Measurements from ENCODE around the gene USP44.
"Not testable (repeated sequence)": the region's sequence is repeated elsewhere in the genome, so short reads cannot be mapped to it uniquely, and the experiment has no call there.

DNA sequence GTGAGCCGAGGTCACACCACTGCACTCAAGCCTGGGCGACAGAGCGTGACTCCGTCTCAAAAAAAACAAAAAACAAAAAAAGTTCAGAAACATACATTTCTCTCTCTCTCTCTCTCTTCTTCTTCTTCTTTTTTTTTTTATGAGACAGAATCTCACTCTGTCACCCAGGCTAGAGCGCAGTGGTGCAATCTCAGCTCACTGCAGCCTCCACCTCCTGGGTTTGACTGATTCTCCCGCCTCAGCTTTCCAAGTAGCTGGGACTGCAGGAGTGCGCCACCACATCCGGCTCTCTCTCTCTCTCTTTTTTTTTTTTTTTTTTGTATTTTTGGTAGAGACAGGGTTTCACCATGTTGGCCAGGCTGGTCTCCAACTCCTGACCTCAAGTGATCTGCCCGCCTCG is 16.8 kb upstream of the USP44 start:
- TF ChIP-seq, protein P1, sequence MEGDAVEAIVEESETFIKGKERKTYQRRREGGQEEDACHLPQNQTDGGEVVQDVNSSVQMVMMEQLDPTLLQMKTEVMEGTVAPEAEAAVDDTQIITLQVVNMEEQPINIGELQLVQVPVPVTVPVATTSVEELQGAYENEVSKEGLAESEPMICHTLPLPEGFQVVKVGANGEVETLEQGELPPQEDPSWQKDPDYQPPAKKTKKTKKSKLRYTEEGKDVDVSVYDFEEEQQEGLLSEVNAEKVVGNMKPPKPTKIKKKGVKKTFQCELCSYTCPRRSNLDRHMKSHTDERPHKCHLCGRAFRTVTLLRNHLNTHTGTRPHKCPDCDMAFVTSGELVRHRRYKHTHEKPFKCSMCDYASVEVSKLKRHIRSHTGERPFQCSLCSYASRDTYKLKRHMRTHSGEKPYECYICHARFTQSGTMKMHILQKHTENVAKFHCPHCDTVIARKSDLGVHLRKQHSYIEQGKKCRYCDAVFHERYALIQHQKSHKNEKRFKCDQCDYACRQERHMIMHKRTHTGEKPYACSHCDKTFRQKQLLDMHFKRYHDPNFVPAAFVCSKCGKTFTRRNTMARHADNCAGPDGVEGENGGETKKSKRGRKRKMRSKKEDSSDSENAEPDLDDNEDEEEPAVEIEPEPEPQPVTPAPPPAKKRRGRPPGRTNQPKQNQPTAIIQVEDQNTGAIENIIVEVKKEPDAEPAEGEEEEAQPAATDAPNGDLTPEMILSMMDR (IDR thresholded peaks at IDR 0.05; ENCODE audit: low read depth, low read length): not testable (repeated sequence)
- not testable (repeated sequence) for TF ChIP-seq EZH2phosphoT487 (IDR thresholded peaks at IDR 0.05; ENCODE audit: low read depth)

All from OCI-LY3 (cell line).